NAMALWA (cell line): ENCODE data around the gene PRR14L.
"Not testable (repeated sequence)": the region's sequence is repeated elsewhere in the genome, so short reads cannot be mapped to it uniquely, and the experiment has no call there.

Experiments
- DNase-seq: peaks from one replicate; pipeline ENCODE4 v3.0.0-alpha.2; 2015; ENCODE audit warnings: low spot score

The PRR14L gene

DNA sequence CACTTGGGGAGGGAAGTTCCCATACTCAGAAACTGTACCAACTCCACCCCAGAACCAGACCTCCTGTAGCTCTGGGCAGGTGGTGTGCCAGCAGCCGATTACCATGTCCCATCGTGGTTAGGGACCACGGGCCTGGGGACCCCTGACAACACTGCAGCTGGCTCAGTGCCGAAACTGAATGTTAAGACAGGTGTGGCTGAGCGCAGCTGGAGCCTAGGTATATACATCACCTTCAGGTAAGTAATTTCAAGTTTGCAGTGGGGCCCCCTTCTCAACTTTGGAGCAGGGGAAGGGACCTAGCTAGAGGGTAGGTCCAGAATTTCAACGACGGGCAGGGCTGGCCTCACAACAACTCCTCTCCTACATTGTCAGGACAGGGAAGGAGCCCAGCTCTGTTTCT is 67.2 kb downstream of the PRR14L start:
- DNase-seq: no peak

DNA sequence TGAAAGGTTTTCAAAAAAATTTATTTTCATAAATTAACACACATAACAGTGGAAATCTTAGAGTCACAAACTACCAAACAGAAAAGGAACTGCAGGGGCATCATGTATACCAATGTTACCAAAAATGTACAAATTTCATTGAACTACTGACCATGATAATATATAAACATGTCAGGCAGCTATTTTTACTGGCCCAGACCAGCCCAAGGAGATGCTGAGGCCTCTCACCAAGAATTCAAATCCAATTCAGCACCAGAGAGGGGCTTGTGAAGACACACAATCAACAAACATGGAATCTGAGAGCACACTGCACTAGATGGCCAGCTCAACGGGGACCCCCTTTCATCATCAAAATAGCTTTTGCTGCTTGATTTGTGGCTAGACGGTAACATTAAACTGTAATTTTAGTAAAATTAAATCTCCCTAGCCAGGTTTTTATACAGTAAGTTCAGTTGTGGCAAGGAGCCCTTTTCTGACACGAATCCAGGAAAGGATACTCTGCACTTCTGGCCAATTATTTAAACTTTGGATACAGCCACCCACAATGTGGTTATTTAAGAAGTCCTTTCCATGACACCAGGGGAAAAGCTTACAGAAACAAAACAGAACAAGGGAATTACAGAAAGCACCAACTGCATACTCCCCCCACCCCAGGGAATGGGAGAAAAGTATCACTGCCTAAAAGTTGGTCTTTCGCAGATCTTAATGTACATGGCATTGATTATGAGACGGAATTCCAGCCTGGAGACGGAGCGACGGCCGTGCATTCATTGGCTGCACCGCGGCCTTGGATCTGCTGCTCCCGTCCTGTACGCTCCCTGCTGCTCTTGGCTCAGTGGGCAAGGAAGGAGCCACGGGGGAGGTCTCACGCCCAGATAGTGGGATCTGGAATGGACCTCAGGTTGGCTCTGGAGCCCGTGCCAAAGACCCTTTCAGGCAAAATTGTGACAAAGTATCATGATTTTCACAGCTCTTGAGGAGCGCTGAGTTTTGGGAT is 68.3 kb downstream of the PRR14L start:
- DNase-seq: no peak

DNA sequence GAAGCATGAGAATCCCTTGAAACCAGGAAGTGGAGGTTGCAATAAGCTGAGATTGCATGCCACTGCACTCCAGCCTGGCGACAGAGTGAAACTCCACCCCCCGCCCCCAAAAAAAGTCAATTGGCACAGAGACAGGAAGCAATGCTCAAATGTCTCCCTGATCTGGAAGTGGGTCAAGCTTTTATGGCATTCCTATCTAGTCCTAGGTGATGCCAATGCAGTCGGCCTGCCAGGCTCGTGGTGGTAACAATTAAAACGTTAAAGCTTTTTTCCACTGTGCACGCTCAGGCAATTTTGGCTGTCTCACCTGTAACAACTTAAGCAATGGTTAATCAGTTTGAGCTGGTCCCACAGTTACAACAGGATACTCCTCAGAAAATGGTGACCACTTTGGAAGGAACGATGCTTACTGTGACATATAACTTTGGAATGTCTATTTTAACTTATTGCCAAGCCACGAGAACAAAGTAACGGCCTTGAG is 69.0 kb downstream of the PRR14L start:
- no peak for DNase-seq

DNA sequence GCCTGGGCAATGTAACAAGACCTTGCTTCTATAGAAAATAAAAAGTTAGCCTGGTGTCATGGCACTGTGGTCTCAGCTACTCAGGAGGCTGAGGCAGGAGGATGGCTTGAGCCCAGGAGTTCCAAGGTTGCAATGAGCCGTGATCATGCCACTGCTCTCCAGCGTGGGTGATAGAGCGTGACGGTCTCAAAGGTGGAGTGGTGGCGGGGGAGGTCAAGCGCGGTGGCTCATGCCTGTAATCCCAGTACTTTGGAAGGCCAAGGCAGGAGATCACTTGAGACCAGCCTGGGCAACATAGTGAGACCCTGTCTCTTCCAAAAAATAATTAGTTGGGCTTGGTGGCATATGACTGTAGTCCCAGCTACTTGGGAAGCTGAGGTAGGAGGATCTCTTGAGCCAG is 71.2 kb downstream of the PRR14L start:
- no peak for DNase-seq

DNA sequence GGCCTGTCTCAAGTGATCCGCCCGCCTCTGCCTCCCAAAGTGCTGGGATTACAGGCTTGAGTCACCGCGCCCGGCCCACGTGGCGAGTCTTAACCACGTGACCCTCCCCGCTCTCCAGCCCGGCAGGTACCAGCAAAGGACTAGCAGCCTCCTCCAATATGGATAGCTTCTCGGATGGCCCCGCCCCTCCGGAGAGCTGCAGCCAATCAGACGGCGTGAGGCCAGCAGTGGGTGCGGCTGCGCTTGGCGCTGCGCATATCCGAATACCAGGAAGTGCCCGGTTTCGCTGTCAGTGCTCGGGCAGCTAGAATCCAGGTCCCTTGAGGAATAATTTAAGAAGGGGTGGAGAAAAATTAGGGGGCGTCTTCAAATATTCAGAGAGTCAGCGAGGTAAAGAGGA is 73.2 kb downstream of the PRR14L start:
- peak; percentile 91 for DNase-seq

DNA sequence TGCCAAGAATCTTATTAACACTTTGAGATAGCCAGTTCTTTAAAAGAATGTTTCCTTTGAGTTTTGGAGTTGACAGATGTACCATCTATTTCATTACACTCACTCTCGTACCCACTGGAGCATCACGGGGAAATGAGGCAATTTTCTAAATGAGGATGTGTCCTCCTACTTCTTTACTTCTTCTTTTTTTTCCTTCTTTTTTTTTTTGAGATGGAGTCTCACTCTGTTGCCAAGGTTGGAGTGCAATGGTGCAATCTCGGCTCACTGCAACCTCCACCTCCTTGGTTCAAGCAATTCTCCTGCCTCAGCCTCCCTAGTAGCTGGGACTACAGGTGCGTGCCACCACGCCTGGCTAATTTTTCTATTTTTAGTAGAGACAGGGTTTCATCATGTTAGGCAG is 75.7 kb downstream of the PRR14L start:
- DNase-seq: peak; percentile 78

DNA sequence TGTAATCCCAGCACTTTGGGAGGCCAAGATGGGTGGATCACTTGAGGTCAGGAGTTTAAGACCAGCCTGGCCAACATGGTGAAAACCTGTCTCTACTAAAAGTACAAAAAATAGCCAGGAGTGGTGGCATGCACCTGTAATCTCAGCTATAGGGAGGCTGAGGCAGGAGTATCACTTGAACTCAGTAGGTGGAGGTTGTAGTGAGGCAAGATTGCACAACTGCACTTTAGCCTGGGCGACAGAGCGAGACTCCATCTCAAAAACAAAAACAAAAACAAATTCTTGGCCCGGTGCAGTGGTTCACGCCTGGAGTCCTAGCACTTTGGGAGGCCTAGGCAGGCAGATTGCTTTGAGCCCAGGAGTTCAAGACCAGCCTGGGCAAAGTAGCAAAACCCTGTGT is 81.1 kb downstream of the PRR14L start:
- not testable (repeated sequence) for DNase-seq

DNA sequence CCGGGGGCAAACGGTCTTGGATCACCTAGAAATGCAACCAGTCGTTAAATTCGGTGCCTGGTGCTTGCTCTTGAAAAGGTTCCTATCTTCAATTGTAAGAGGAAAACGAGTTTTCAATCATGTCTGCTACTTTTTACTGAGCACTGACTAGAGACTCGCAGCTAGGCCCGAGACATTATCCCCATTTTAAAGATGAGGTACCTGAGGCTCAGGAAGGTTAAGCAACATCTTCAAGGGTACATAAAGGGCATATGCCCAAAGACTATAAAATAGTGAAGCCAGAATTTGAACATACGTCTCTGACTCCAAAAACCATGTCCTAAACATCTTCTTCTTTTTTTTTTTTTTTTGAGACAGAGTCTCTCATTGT is 87.3 kb downstream of the PRR14L start:
- DNase-seq: no peak

DNA sequence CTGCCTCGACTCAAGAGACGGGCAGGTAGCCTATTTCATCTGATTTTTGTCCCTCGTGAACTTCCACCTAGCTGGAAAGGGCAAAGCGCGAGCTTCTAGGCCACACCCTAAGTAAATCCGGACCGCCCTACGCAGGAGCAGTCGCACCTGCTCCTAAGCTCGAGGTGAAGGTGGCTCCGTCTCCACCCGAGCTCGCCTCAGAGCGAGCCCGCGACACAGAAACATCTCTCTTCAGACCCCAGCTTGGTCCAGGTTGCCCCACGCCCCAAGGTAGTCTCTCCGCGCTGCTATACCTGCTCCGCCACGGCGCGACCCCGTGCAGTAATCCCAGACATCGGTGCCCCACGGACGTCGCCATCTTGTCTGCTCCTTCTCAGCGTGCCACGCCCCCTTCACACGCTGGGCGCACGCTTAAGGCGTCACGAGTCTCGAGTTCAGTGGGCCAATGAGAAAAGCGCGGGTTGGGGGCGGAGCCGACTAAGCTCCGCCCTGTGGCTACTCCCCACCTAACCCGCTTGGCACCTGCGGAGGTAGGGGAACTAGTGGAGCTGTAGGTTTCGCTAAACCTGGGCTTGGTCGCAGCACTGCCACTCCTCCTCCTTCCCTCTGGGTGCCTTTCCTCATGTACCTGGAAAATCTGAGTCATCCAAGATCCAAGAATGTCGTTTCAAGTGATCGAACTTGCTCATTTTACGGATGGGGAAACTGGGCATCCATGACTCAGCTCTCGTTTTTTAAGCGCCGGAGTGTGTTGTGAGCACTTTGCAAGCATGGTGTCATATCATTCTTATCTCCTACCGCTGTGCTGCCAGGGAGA is 87.9 kb downstream of the PRR14L start, which contains the start of gene PISD:
TSS of gene PISD (minus strand) at position 365 of the 817 bp plus-strand sequence. CDS start at position 358, 7 bp downstream.
- DNase-seq: peak; percentile 99

DNA sequence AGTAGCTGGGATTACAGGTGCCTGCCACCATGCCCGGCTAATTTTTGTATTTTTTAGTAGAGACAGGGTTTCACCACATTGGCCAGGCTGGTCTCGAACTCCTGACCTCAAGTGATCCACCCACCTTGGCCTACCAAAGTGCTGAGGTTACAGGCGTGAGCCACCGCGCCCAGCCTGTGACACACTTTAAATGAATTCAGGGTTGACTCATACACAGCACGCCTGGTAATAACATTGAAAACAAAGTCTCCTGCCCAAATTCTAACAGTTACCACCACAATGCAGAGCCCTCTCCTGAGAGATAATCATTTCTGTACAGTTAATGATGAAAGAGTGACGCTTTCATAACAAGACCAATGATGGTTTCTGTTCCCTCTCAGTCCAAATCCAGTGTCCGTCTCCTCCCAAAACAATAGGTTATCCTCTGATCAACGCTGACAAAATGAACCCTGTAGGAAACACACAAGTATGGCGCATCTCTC is 89.0 kb downstream of the PRR14L start:
- not testable (repeated sequence) for DNase-seq

DNA sequence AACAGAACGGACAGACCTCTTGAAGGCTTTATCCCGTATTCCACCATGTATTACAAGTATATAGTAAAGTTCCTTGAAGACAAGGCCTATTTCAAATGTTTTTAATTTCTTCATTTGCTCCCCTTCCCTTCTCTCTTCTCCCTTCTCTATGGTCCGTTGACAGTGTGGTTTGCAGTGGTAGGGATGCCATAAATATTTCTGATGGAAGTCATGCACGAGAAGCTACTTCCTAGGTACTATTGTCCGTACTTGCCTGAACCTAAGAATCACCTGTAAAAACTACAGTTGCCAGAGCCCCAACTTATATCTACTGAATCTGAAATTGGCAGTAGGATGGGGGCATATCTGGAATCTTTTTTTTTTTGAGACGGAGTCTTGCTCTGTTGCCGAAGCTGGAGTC is 90.7 kb downstream of the PRR14L start:
- no peak for DNase-seq

DNA sequence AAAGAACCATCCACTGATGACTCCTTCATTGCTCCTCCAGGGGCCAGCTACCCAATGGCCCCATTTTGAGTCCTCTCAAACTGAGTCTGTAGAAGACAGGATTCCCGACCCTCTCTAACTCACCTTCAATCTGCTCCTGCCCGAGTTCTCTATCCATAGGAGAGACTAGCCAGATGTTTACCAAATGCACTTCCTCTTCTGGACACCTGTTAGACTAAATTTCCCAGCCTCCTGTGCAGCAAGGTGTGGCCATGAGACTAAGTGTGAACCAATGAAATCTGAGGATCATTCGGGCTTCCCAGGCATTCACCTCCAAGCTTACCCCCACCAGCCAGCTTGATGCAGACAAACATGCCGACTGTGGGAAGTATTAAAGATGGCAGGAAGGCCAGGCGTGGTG is 95.5 kb downstream of the PRR14L start:
- DNase-seq: no peak

DNA sequence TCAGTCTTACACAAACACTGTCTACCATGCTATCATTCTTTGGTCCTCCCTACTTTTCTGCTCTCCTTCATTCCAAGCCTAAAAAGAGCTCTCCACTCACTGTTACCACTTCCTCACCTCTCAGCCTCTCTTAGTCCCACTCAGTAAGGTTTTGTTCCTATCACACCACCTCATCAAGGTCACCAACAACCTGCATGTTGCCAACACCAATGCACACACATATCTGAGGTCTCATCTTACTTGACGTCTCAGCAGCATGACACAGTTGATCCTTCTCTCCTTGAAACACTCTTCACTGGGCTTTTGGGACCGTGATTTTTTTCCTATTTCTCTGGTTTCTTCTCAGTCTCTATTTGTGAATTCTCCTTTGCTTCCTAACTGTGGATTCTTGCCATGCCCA is 96.0 kb downstream of the PRR14L start:
- DNase-seq: no peak

DNA sequence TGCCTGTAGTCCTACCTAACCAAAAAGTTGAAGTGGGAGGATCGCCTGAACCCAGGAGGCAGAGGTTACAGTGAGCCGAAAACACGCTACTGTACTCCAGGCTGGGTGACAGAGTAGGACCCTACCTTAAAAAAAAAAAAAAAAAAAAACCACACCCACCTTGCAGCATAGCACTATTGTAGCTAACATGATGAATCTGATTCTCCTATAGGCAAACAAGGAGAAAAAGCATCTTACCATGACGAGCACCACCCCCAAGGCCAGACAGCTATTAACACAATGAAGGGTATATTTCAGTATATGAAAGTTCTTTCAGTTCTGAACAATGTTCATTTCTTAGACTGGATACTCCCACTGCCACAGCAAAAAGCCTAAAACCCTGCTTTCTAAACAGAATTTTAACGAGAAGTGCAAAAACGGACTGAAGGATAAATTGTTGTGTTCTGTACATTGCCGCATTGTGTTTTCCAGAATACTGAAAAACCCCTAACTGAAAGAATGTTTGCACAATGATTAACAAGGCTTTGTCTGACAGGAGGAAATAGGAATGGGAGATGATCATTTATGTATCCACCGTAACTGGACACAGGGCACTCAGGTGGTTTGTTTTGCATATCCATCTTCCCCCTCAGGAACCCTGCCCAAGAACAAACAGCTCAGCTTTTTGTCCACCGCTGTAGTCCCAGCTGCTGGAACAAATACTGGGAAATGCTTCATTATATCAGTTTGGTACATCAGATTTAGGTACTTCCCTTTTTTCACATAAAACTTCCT is 96.8 kb downstream of the PRR14L start:
- no peak for DNase-seq

DNA sequence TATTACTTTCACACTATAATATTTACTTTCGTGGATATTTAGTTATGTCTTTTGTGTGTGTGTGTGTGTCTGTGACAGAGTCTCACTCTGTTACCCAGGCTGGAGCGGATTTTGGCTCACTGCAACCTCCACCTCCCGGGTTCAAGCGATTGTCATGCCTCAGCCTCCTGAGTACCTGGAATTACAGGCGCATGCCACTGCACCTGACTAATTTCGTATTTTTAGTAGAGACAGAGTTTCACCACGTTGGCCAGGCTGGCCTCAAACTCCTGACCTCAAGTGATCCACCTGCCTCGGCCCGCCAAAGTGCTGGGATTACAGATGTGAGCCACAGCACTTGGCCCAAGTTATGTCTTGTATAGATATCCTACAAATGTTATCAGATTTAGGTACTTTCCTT is 97.8 kb downstream of the PRR14L start:
- no peak for DNase-seq

DNA sequence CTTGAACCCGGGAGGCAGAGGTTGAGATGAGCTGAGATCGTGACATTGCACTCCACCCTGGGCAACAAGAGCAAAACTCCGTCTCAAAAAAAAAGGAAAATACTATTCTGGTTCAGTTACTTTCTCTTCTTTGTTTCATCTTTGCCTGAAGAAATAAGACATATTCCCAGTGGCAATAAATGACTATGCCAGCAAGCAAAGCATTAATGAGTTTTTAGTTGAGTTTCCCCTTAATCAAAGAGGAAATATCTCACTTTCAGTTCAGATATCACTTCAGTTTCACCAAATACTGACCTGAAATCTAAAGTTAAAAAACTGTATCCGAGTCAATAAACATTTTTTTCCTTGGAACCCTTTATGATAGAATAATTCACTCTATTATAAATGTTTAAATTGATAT is 98.3 kb downstream of the PRR14L start:
- DNase-seq: no peak

DNA sequence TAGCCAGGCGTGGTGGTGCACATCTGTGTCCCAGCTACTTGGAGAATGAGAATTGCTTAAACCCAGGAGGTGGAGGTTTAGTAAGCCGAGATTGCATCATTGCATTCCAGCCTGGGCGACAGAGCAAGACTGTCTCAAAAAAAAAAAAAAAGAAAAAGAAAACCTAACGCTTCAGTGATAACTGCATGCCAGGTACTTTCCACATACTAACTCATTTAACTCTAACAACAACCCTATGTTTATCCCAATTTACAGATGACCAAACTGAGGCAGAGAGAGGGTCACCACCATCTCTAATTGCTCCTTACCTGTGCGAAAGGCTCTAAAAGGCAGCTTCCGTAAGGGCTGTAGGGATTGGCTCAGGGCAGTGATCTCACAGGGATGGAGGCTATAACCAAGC is 99.5 kb downstream of the PRR14L start:
- DNase-seq: peak; percentile 41

DNA sequence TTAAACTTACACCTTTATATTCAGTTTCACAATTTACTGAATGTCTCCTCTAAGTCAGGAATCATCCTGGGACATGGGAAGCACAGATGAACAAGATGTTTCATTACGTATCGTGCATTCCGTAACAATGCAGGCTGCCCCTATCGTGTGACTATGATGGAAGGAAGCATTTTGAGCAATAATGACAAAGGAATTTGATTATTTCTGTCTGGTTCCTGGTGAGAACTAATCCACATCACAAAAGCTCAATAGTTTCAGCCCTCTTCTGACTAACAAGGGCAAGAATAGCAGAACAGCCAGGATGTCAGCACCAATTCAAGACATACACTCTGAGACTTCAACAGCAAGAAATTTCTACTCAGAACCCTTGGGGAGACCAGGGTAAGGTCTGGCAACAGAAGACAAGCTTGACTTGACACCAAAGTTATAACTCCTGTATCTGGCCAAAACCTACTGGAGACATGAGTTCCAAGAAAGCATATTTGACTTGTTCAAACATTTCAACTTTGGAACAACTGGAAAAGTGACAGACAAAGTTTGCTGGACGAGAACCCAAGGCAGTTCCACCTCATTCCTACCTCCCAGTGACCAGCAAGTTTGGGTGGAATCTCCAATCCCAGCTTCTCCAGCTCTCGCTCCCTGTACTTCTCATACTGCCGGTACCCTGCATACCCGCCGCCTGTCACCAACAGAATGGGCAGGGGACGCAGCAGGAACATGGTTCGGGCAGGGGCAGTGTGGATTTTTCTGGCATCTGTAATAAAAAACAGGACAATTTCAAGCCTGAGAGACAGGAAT is 102.2 kb downstream of the PRR14L start:
- DNase-seq: no peak

DNA sequence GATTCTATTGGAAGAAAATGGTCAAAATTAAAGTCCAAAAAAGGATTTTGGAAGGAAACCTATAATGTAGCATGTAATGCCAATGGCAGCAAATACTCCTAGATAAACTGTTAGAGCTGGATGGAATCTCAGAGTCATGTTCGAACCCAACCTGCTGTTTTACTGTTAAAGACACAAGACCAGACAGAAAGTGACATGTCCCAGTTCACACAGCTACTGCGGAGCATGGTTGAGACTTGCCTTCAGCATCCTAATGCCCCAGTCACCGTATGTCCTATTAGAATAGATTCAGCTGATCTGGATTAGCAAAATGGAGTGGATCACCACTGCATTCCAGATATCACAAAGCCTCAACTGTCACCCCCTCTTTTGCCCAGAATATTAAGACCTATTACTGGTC is 102.9 kb downstream of the PRR14L start:
- DNase-seq: no peak

DNA sequence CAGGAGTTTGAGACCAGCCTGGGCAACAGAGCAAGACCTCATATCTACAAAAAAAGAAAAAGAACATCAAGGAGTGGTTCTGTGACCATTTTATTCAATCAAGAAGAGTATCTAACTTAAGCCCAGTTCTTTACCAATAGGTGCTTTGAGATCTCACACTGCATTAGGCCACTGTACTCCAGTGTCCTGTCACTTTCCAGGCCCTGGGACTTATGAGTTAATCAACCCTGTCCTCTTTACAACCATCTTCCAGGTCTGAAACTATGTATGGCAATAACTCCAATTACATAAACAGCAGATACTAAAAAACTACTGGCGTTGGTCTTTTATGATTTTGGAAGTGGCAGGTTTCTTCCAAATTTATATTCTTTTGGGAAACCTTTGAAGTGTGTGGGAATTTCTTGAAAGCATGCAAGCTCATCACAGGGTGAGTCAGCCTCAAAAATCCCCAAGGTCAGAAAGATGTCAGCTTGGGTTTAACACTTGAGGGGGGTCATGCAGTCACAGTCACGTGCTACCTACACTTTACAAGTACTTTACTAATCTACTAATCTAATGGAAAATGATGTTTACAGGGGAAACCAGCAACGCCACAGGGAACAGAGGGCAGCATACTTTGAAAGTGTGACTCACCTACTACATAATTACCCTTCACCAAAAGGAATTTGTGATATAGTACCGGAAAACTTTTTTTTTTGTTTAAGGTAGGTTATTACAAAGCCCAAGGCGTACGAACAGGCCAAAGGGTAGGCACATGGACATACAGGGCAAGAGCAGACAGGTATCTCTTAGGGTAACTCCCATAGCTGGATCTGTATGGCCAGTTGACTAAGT is 103.5 kb downstream of the PRR14L start:
- no peak for DNase-seq
